ENCODE data around the gene ACTA2. TPM values are rescaled to one million over a fixed set of nuclear protein-coding genes. Genes with fewer than 3 reads are reported as not detected.

The ACTA2 gene
- total and polyA plus RNA-seq, 9 donors = 154 to 5,219 (median 777) TPM

DNA sequence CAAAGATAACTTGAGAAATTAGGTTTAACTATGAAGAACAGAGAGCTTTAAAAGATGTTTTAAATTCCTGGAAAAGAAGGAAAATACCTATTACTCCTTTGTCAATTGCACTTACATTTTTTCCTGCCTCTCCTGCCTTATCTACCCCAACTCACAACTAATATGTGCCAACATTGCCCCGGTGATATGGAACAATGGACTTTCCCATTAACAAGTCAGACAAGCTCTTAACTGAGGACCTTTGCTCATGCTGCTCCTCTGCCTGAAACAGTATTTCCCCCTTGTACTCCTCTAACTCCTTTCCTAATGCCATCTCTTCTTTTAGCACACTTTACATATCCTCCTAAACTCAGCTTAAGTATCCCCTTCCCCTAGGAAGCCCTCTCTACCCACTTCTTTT is 4.8 kb upstream of the ACTA2 start:
- Histone ChIP-seq H3K4me1 (ENCODE audit: insufficient read depth) (peaks cover 8% of the 10 kb centered on the region), H3K9me3 (no peaks in the 10 kb centered on the region), H3K27me3 (no peaks in the 10 kb centered on the region), H3K4me3 (no peak overlapping the region), H3K27ac (no peak overlapping the region), H3K36me3 (no peaks in the 10 kb centered on the region)
- intact Hi-C loops (cut with DNase I) = no loop called here
- DNase-seq = no peak
- TF ChIP-seq, protein P1, sequence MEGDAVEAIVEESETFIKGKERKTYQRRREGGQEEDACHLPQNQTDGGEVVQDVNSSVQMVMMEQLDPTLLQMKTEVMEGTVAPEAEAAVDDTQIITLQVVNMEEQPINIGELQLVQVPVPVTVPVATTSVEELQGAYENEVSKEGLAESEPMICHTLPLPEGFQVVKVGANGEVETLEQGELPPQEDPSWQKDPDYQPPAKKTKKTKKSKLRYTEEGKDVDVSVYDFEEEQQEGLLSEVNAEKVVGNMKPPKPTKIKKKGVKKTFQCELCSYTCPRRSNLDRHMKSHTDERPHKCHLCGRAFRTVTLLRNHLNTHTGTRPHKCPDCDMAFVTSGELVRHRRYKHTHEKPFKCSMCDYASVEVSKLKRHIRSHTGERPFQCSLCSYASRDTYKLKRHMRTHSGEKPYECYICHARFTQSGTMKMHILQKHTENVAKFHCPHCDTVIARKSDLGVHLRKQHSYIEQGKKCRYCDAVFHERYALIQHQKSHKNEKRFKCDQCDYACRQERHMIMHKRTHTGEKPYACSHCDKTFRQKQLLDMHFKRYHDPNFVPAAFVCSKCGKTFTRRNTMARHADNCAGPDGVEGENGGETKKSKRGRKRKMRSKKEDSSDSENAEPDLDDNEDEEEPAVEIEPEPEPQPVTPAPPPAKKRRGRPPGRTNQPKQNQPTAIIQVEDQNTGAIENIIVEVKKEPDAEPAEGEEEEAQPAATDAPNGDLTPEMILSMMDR (IDR thresholded peaks at IDR 0.05) = no peak
- no peak for TF ChIP-seq POLR2A (IDR thresholded peaks at IDR 0.05)
- no peak for TF ChIP-seq EP300 (IDR thresholded peaks at IDR 0.05)
- WGBS, 3 donors = 79 to 94% (median 91%) methylated on average over 1 of the region's 1 CpG

DNA sequence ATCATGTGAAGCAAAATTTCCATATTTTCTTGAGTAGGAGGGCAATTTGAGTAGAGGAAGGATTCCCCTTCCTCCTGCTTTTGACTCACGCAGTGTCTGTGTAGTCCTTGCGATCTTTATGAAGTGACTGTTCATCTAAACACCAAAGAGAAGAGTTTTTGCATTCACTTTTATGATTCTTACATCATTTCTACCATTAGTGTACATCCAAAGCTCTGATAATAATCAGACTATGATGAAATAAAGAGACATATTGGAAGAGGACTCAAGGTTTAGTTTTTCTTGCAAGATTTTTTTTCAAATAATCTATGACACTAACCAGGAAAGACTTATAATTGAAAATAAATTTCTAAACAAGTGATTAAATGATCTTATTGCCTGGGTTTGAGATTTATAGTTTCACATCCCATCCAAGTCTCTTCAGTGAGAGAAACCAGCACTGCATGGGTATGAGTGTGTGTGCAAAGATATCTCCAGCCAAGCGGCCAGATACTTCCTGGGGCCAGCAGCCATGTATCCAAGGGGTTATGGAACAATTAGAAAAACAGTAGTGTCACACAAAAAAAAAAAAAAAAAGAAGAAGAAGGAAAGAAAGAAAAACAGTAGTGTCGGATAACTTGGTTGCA is 2.0 kb upstream of the ACTA2 start:
- Histone ChIP-seq H3K36me3 (no peaks in the 10 kb centered on the region), H3K27ac (no peak overlapping the region), H3K27me3 (no peaks in the 10 kb centered on the region), H3K4me1 (ENCODE audit: insufficient read depth) (peaks cover 8% of the 10 kb centered on the region), H3K9me3 (no peaks in the 10 kb centered on the region), H3K4me3 (no peak overlapping the region)
- WGBS, 3 donors = 56 to 79% (median 70%) methylated on average over 4 of the region's 4 CpGs
- TF ChIP-seq POLR2A (IDR thresholded peaks at IDR 0.05) = no peak
- no peak for TF ChIP-seq EP300 (IDR thresholded peaks at IDR 0.05)
- TF ChIP-seq, protein P1 (IDR thresholded peaks at IDR 0.05) = no peak
- intact Hi-C loops (cut with DNase I) = no loop called here
- DNase-seq = no peak

DNA sequence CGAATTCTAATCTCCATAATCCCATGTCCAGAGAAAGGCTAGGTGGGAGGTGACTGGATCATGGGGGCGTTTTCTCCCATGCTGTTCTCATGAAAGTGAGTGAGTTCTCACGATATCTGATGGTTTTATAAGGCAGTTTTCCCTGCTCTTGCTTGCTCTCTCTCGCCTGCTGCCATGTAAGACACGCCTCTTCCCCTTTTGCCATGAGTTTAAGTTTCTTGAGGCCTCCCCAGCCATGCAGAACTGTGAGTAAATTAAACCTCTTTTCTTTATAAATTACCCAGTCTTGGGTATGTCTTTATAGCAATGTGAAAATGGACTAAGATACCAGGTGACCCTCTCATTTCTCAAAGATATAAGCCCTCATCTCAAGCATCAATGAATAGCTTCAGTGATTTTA is 1.1 kb upstream of the ACTA2 start:
- no peaks in the 10 kb centered on the region for H3K27me3 ChIP-seq
- intact Hi-C loops (cut with DNase I) = no loop called here
- DNase-seq = no peak
- H3K9me3 ChIP-seq = no peaks in the 10 kb centered on the region
- H3K36me3 ChIP-seq = no peaks in the 10 kb centered on the region
- peak overlapping the region; percentile 24 to 70 for H3K27ac ChIP-seq
- H3K4me1 ChIP-seq (ENCODE audit: insufficient read depth) = peaks cover 11% of the 10 kb centered on the region
- 70 to 81% (median 77%) methylated on average over 5 of the region's 5 CpGs for WGBS, 3 donors
- no peak overlapping the region for H3K4me3 ChIP-seq
- no peak for TF ChIP-seq POLR2A (IDR thresholded peaks at IDR 0.05)
- no peak for TF ChIP-seq EP300 (IDR thresholded peaks at IDR 0.05)
- TF ChIP-seq, protein P1 (IDR thresholded peaks at IDR 0.05) = no peak

DNA sequence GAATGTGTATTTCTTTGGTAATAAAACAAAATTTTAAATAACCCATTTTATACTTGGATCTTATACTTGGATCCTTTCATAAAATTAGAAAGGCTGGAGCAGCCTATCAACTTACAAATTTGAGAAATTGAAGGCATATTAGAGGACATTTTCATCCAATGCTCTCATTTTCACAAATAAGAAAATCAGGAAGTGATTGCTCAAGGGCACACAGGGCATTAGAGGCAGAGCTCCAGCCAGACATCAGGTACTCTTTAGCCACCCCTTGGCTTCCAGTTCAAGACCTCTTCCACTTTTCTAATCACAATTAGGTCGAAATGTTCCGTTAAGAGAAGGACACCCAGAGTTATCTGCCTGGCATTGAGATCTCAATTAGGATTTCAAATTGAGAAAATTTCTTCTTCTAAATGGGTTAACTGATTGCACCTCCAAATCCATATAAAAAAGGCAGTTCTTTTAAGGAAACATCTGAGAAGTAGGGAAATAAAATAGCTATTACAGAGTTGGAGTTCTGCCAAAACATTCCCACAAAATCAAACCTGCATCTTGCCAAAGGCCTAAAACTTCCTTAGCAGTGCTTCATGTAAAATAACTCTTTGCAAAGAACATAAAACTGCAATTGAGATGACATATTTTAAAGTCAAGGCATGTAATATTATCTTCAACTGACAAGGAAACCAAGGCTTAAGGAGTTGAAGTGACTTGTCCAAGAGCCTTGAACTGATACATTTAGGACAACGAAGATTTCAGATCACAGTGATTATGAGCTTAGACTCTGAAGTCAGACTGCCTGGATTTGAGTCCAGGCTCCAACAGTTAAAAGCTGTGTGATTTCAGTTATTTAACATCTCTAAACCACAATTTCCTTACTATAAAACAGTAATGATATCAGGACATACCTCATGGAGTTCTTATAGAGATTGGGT is 2.4 kb downstream of the ACTA2 start:
- DNase-seq = no peak
- Histone ChIP-seq H3K27ac (peak overlapping the region; percentile 1 to 70), H3K27me3 (no peaks in the 10 kb centered on the region), H3K9me3 (no peaks in the 10 kb centered on the region), H3K4me1 (ENCODE audit: insufficient read depth) (peaks cover 12% of the 10 kb centered on the region), H3K4me3 (peak overlapping the region; percentile 50), H3K36me3 (no peaks in the 10 kb centered on the region)
- intact Hi-C loops (cut with DNase I) = no loop called here
- 8 to 19% (median 8%) methylated on average over 3 of the region's 3 CpGs for WGBS, 3 donors
- no peak for TF ChIP-seq POLR2A (IDR thresholded peaks at IDR 0.05)
- TF ChIP-seq EP300 (IDR thresholded peaks at IDR 0.05) = no peak
- TF ChIP-seq, protein P1 (IDR thresholded peaks at IDR 0.05) = no peak
